Panc1 (cell line): ENCODE measurements around the gene CCT7. TPM values are rescaled to one million over a fixed set of nuclear protein-coding genes. Genes with fewer than 3 reads are reported as not detected.

Experiments
- ATAC-seq: fragments of 200-7000 bp; cut with Tn5 transposase; 2 replicates; pipeline ENCODE4 v1.9.1; 2020; ENCODE audit warnings: mild to moderate bottlenecking, moderate library complexity
- BruUV-seq: library from RNA; stranded (reverse); fragments of 400-500 nt; replicated peaks from 2 replicates; lab custom pipeline; 2021; lab: Mats Ljungman, UMichigan
- CTCF ChIA-PET: fragments of 300-600 bp; sonication (Branson Sonifier 250); formaldehyde crosslinking; loops from one replicate; lab custom pipeline; 2022; ENCODE audit warnings: antibody characterized with exemption; lab: Charles Lee
- POLR2A ChIA-PET: fragments of 300-600 bp; sonication (Branson Sonifier 250); formaldehyde crosslinking; loops from one replicate; lab custom pipeline; 2022; ENCODE audit warnings: antibody characterized with exemption; lab: Charles Lee
- DNase-seq: peaks from one replicate; pipeline ENCODE4 v3.0.0-alpha.2; 2010; ENCODE audit warnings: low read depth, low spot score
- H3K27ac ChIP-seq: 2 replicates; pipeline ENCODE4 v1.5.1; 2011; ENCODE audit warnings: mild to moderate bottlenecking, low read length, inconsistent platforms
- H3K27me3 ChIP-seq: fragments of 200-500 bp; sonication (Bioruptor generic); 2 replicates; pipeline ENCODE4 v1.6.0; 2014; ENCODE audit warnings: low read length, inconsistent platforms; ENCODE audit not compliant: control insufficient read depth, insufficient read depth
- H3K36me3 ChIP-seq: fragments of 200-500 bp; sonication (Bioruptor generic); 2 replicates; pipeline ENCODE4 v1.5.1; 2014; ENCODE audit warnings: inconsistent platforms, mild to moderate bottlenecking, low read length, moderate library complexity; ENCODE audit not compliant: control insufficient read depth, insufficient read depth
- H3K4me1 ChIP-seq: 2 replicates; pipeline ENCODE4 v1.5.1; 2011; ENCODE audit warnings: inconsistent platforms, mild to moderate bottlenecking, low read length, moderate library complexity; ENCODE audit not compliant: control insufficient read depth, insufficient read depth
- H3K4me3 ChIP-seq, 2 experiments: 2 replicates each; pipeline ENCODE4 v1.5.1; 2011 to 2012; ENCODE audit warnings: low read depth in 2 of 2, low read length in 2 of 2, mild to moderate bottlenecking in 2 of 2, inconsistent platforms in 1 of 2, moderate library complexity in 1 of 2
- H3K9me3 ChIP-seq: fragments of 200-500 bp; sonication (Bioruptor generic); 2 replicates; pipeline ENCODE4 v1.5.1; 2014; ENCODE audit warnings: low read depth, mild to moderate bottlenecking, inconsistent platforms, low read length, moderate library complexity; ENCODE audit not compliant: control insufficient read depth, insufficient read depth
- CTCF ChIP-seq: fragments of 450-650 bp; IDR thresholded peaks from 2 replicates; pipeline ENCODE4 v1.5.1; 2017; ENCODE audit warnings: mild to moderate bottlenecking
- POLR2AphosphoS5 ChIP-seq: IDR thresholded peaks from 2 replicates; pipeline ENCODE4 v1.6.1; 2012; ENCODE audit warnings: mild to moderate bottlenecking, low read depth, low read length, moderate library complexity
- SIN3A ChIP-seq: IDR thresholded peaks from 2 replicates; pipeline ENCODE4 v1.6.1; 2012; ENCODE audit warnings: low read depth, mild to moderate bottlenecking, low read length, moderate library complexity, borderline replicate concordance; ENCODE audit not compliant: insufficient read depth
- TCF7L2 ChIP-seq: IDR thresholded peaks from 2 replicates; pipeline ENCODE4 v1.6.1; 2011; ENCODE audit warnings: mild to moderate bottlenecking, low read depth, low read length, inconsistent platforms
- in situ Hi-C: cut with HindIII; loops from 2 replicates; pipeline ENCODE4 v1.10.0; 2016; ENCODE audit warnings: low sequenced_read_pairs, low pct_unique_long_range_greater_than_20kb
- intact Hi-C: fragments of 100-400 bp; cut with micrococcal nuclease; formaldehyde crosslinking; loops from one replicate; pipeline ENCODE4 v1.10.0; 2022; ENCODE audit not compliant: unreplicated experiment
- total RNA-seq: library from RNA; stranded (reverse); gene quantifications from one replicate; pipeline ENCODE4 v1.2.1, GENCODE V29; 2021; ENCODE audit not compliant: unreplicated experiment
- TF ChIP-seq, protein P1 (sequence below), 2 experiments: IDR thresholded peaks; 2 replicates each; pipeline ENCODE4 v1.6.1; 2011 to 2012; ENCODE audit warnings: low read depth in 2 of 2, control low read depth in 1 of 2, low read length in 1 of 2, mild to moderate bottlenecking in 1 of 2, moderate library complexity in 1 of 2; ENCODE audit not compliant: insufficient read depth in 1 of 2

CCT7 gene
- total RNA-seq, 1 experiment from 2014 or later, result 426 TPM

DNA sequence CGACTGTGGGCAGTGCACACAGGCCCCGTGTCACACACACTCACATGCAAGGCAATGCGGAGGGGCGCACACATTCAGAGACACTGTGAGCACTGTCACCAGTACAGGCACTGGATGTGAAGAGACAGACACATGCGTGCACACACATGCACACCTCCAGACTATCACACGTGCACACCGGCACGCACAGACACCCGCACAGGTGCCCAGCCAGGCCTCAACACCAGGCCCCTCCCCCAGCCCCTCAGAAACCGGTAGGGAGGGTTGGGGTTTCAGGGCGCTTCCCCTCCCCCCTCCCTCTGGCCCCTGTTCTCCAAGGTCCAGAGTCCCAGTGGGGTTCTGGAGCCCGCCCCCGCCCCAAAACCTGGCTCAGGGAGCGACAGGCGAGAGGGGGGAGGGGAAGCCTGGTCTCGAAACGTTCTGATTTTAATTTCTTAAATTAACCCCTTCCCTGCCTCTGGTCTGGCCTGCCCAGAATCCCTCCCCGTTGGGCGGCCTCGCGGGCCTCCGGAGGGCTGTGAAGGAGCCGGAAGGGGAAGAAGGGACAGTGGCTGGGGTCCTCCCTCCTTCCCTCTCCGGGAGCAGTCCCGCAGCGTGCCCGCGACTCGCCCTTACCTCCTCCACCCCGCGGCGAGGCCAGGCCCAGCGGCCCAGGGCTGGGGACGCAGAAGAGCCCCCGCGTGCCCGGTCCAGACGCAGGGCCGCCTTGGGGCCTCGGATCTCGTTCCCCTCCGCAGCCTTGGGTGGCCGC is 49.6 kb downstream of the CCT7 start:
- Histone ChIP-seq H3K4me3 (peak overlapping the region; percentile 68 to 73), H3K4me1 (peaks cover 9% of the 10 kb centered on the region; the same call in 1 of the 2 replicates), H3K27ac (peak overlapping the region; percentile 65), H3K36me3 (no peaks in the 10 kb centered on the region; the same call in 1 of the 2 replicates), H3K27me3 (no peaks in the 10 kb centered on the region), H3K9me3 (no peaks in the 10 kb centered on the region)
- TF ChIP-seq POLR2AphosphoS5 (no peak), CTCF (no peak), SIN3A (no peak), TCF7L2 (no peak)
- TF ChIP-seq, protein P1, sequence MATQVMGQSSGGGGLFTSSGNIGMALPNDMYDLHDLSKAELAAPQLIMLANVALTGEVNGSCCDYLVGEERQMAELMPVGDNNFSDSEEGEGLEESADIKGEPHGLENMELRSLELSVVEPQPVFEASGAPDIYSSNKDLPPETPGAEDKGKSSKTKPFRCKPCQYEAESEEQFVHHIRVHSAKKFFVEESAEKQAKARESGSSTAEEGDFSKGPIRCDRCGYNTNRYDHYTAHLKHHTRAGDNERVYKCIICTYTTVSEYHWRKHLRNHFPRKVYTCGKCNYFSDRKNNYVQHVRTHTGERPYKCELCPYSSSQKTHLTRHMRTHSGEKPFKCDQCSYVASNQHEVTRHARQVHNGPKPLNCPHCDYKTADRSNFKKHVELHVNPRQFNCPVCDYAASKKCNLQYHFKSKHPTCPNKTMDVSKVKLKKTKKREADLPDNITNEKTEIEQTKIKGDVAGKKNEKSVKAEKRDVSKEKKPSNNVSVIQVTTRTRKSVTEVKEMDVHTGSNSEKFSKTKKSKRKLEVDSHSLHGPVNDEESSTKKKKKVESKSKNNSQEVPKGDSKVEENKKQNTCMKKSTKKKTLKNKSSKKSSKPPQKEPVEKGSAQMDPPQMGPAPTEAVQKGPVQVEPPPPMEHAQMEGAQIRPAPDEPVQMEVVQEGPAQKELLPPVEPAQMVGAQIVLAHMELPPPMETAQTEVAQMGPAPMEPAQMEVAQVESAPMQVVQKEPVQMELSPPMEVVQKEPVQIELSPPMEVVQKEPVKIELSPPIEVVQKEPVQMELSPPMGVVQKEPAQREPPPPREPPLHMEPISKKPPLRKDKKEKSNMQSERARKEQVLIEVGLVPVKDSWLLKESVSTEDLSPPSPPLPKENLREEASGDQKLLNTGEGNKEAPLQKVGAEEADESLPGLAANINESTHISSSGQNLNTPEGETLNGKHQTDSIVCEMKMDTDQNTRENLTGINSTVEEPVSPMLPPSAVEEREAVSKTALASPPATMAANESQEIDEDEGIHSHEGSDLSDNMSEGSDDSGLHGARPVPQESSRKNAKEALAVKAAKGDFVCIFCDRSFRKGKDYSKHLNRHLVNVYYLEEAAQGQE (IDR thresholded peaks at IDR 0.05; ENCODE audit: insufficient read depth in 1 of 2, low read depth in 2 of 2, low read length in 1 of 2), result no peak
- in situ Hi-C loops, result no loop called here
- DNase-seq, result no peak
- POLR2A ChIA-PET, result no interaction called here
- no TSS peak for BruUV-seq
- ATAC-seq, result peak; percentile 64
- intact Hi-C loops, result no loop called here
- CTCF ChIA-PET, result no interaction called here

DNA sequence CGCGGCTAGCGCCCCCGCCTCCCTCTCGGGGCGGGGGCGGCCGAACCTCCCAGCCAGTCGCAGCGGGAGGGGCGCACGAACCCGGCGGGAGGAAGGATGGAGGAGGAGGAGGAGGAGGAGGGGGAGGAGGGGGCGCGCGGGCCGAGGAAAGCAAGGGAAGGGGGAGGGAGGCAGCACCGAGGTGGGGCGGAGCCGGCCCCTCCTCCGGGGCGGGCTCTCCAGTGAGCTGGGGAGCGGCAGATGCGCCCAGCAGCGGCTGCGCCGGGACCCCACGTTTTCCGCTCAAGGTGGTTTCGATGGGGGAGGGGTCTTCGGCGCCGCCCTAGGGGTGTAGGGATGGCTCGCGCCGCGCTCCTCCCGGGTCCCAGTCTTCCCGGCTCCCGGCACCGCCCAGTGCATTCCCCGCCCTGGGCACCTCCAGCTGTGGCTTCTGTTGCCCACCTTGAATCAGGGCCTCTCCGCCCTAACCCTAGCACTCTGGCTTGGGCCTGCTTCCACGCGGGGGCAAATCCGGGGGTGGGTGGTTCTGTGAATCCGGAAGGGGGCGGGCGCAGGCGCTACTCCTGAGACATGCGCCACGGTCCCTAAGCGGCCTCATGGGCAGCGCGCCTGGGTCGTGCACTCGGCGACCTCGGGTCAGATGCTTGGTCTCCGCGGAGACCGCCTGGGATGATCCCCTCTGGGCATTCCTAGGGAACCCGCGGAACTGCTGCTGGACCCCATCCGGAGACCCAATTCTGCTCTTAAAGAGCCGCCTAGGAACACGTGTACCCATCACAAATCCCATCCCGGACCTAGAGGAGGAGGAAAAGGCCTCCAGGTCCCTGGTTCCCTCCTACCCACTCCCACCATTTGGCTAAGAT is 50.4 kb downstream of the CCT7 start, which contains the start of gene FBXO41:
Gene FBXO41, minus strand, starts transcription at position 183 of the 863 bp plus-strand sequence. CDS start 14,848 bp downstream, outside the sequence.
- ChIA-PET POLR2A (no interaction called here), CTCF (interaction anchor here (0.6 kb wide), 1 partner anchor 331 kb away, joined by 3 read pairs; no protein-coding TSS in a partner anchor)
- TF ChIP-seq, protein P1 (IDR thresholded peaks at IDR 0.05; ENCODE audit: insufficient read depth in 1 of 2, low read depth in 2 of 2, low read length in 1 of 2), result no peak
- TF ChIP-seq CTCF (no peak), POLR2AphosphoS5 (no peak), TCF7L2 (no peak), SIN3A (no peak)
- in situ Hi-C loops (no loop called here), intact Hi-C loops (no loop called here)
- ATAC-seq (peak; percentile 86), DNase-seq (no peak)
- H3K4me1 ChIP-seq, result peaks cover 9% of the 10 kb centered on the region; the same call in 1 of the 2 replicates
- H3K36me3 ChIP-seq, result no peaks in the 10 kb centered on the region; the same call in 1 of the 2 replicates
- H3K9me3 ChIP-seq, result no peaks in the 10 kb centered on the region
- H3K27me3 ChIP-seq, result no peaks in the 10 kb centered on the region
- no TSS peak for BruUV-seq
- H3K27ac ChIP-seq, result peak within 1 kb of the TSS; percentile 65
- peak within 1 kb of the TSS; percentile 68 to 73 for H3K4me3 ChIP-seq
